ENCODE results near the gene EPHA2. TPM values are rescaled to one million over a fixed set of nuclear protein-coding genes. Genes with fewer than 3 reads are reported as not detected.
A peak's percentile ranks its signal among the peaks of the same experiment; 100 is the strongest.
"Not testable (repeated sequence)": the region's sequence is repeated elsewhere in the genome, so short reads cannot be mapped to it uniquely, and the experiment has no call there.

The EPHA2 gene
- total RNA-seq, 1 donor from 2014 or later, result 264 TPM

GRCh38 chr1:16166117-16166516 lies 10.2 kb upstream of the EPHA2 start:
- Histone ChIP-seq H3K36me3 (no peaks in the 10 kb centered on the region), H3K4me3 (no peak overlapping the region), H3K9me3 (no peaks in the 10 kb centered on the region), H3K27ac (no peak overlapping the region), H3K4me1 (peaks cover 26% of the 10 kb centered on the region), H3K27me3 (no peaks in the 10 kb centered on the region)
- intact Hi-C loops (cut with DNase I), result no loop called here
- no peak for TF ChIP-seq CTCF (IDR thresholded peaks at IDR 0.05)
- no peak for DNase-seq (ENCODE audit: extremely low spot score in 2 of 2)

GRCh38 chr1:16165548-16165947 lies 9.7 kb upstream of the EPHA2 start:
- intact Hi-C loops (cut with DNase I), result no loop called here
- no peak overlapping the region for H3K27ac ChIP-seq
- no peak for TF ChIP-seq CTCF (IDR thresholded peaks at IDR 0.05)
- TF ChIP-seq POLR2AphosphoS5 (IDR thresholded peaks at IDR 0.05; ENCODE audit: insufficient read depth in 1 of 2, low read depth in 1 of 2), result no peak
- TF ChIP-seq POLR2A (IDR thresholded peaks at IDR 0.05), result no peak
- DNase-seq (ENCODE audit: extremely low spot score in 2 of 2), result no peak
- no peaks in the 10 kb centered on the region for H3K9me3 ChIP-seq
- H3K27me3 ChIP-seq, result no peaks in the 10 kb centered on the region
- no peaks in the 10 kb centered on the region for H3K36me3 ChIP-seq
- no peak overlapping the region for H3K4me3 ChIP-seq
- peaks cover 26% of the 10 kb centered on the region for H3K4me1 ChIP-seq

- no peak overlapping the region for H3K4me3 ChIP-seq
- H3K27me3 ChIP-seq, result no peaks in the 10 kb centered on the region
- no peaks in the 10 kb centered on the region for H3K36me3 ChIP-seq
- intact Hi-C loops (cut with DNase I), result no loop called here
- TF ChIP-seq POLR2AphosphoS5 (IDR thresholded peaks at IDR 0.05; ENCODE audit: insufficient read depth in 1 of 2, low read depth in 1 of 2), result no peak
- no peak for TF ChIP-seq POLR2A (IDR thresholded peaks at IDR 0.05)
- no peak for TF ChIP-seq CTCF (IDR thresholded peaks at IDR 0.05)
- no peaks in the 10 kb centered on the region for H3K9me3 ChIP-seq
- DNase-seq (ENCODE audit: extremely low spot score in 2 of 2), result no peak
- H3K27ac ChIP-seq, result peak overlapping the region; percentile 63
- H3K4me1 ChIP-seq, result peaks cover 26% of the 10 kb centered on the region
Observed at GRCh38 chr1:16165073-16165364, 9.2 kb upstream of the EPHA2 start.

- Histone ChIP-seq H3K36me3 (no peaks in the 10 kb centered on the region), H3K27ac (peak overlapping the region; percentile 63), H3K9me3 (no peaks in the 10 kb centered on the region), H3K27me3 (no peaks in the 10 kb centered on the region), H3K4me3 (no peak overlapping the region), H3K4me1 (peaks cover 28% of the 10 kb centered on the region)
- DNase-seq (ENCODE audit: extremely low spot score in 2 of 2), result no peak
- intact Hi-C loops (cut with DNase I), result no loop called here
- peak in 1 of 2 donors; percentile 21 for TF ChIP-seq POLR2AphosphoS5 (IDR thresholded peaks at IDR 0.05; ENCODE audit: insufficient read depth in 1 of 2, low read depth in 1 of 2)
- TF ChIP-seq POLR2A (IDR thresholded peaks at IDR 0.05), result no peak
Observed at GRCh38 chr1:16164213-16165072, 8.6 kb upstream of the EPHA2 start.

GRCh38 chr1:16163608-16164212 lies 7.8 kb upstream of the EPHA2 start:
- Histone ChIP-seq H3K4me1 (peaks cover 30% of the 10 kb centered on the region), H3K27ac (peak overlapping the region; percentile 63)
- DNase-seq (ENCODE audit: extremely low spot score in 2 of 2); H3K36me3 ChIP-seq; H3K4me3 ChIP-seq; intact Hi-C loops (cut with DNase I); H3K9me3 ChIP-seq; H3K27me3 ChIP-seq: not testable (repeated sequence)

- H3K27ac ChIP-seq, result no peak overlapping the region
- no peaks in the 10 kb centered on the region for H3K36me3 ChIP-seq
- no peak for TF ChIP-seq CTCF (IDR thresholded peaks at IDR 0.05)
- TF ChIP-seq POLR2A (IDR thresholded peaks at IDR 0.05), result no peak
- peak in 1 of 2 donors; percentile 16 for TF ChIP-seq POLR2AphosphoS5 (IDR thresholded peaks at IDR 0.05; ENCODE audit: insufficient read depth in 1 of 2, low read depth in 1 of 2)
- peaks cover 19% of the 10 kb centered on the region for H3K4me1 ChIP-seq
- H3K27me3 ChIP-seq, result no peaks in the 10 kb centered on the region
- no peaks in the 10 kb centered on the region for H3K9me3 ChIP-seq
- H3K4me3 ChIP-seq, result no peak overlapping the region
- intact Hi-C loops (cut with DNase I), result no loop called here
- no peak for DNase-seq (ENCODE audit: extremely low spot score in 2 of 2)
Observed at GRCh38 chr1:16162163-16162822, 6.4 kb upstream of the EPHA2 start.
